ENCODE measurements around the gene CDON. TPM values are rescaled to one million over a fixed set of nuclear protein-coding genes. Genes with fewer than 3 reads are reported as not detected.

The CDON gene
- polyA plus RNA-seq, 2 of the 4 experiments (the other 2 are of a cell fraction), result 1.7 to 5.6 TPM

- no peak for TF ChIP-seq HOXA7 (CRISPR knock-in tag; IDR thresholded peaks at IDR 0.05)
- no peak for TF ChIP-seq RARB (CRISPR knock-in tag; IDR thresholded peaks at IDR 0.05)
- TF ChIP-seq ZFP36 (IDR thresholded peaks at IDR 0.05; ENCODE audit: borderline replicate concordance, partially characterized antibody), result no peak
- no peak for TF ChIP-seq E2F6 (IDR thresholded peaks at IDR 0.05; ENCODE audit: borderline replicate concordance, low read depth)
- no peak for TF ChIP-seq FOSB (CRISPR knock-in tag; IDR thresholded peaks at IDR 0.05)
- no peak for TF ChIP-seq CEBPB (IDR thresholded peaks at IDR 0.05)
- no peak for TF ChIP-seq PHF8 (IDR thresholded peaks at IDR 0.05; ENCODE audit: borderline replicate concordance, low read depth)
- no peak for TF ChIP-seq NR3C1 (IDR thresholded peaks at IDR 0.05)
- no peak for TF ChIP-seq TFCP2L1 (CRISPR knock-in tag; IDR thresholded peaks at IDR 0.05)
- no peak for TF ChIP-seq EHF (CRISPR knock-in tag; IDR thresholded peaks at IDR 0.05)
- no peak for TF ChIP-seq BCL3 (IDR thresholded peaks at IDR 0.05)
- no peak for TF ChIP-seq FOXS1 (CRISPR knock-in tag; IDR thresholded peaks at IDR 0.05)
- no peak for TF ChIP-seq RCOR1 (IDR thresholded peaks at IDR 0.05; ENCODE audit: low read depth, low read length)
- no peak for TF ChIP-seq ELK1 (IDR thresholded peaks at IDR 0.05; ENCODE audit: low read depth, low read length)
- TF ChIP-seq CTCF (IDR thresholded peaks at IDR 0.05), result no peak
- ChIA-PET POLR2A (no interaction called here), CTCF (no interaction called here)
- Histone ChIP-seq H3K4me3 (no peak overlapping the region), H3K27ac (no peak overlapping the region), H3K4me2 (no peak overlapping the region), H3K4me1 (peaks cover 12% of the 10 kb centered on the region), H3K9me3 (no peaks in the 10 kb centered on the region)
- no peak for FAIRE-seq
- WGBS (ENCODE audit: missing lambda C conversion rate), result 87% methylated on average over 8 of the region's 8 CpGs
- ATAC-seq, result no peak
- no peak for DNase-seq (ENCODE audit: low read depth in 1 of 2, low spot score in 1 of 2)
These were observed 53.7 kb downstream of the CDON start for GRCh38 chr11:126008956-126009355.

- FAIRE-seq (no peak), DNase-seq (ENCODE audit: low read depth in 1 of 2, low spot score in 1 of 2) (peak; percentile 15 to 21), ATAC-seq (peak; percentile 56 to 72; a peak in 5 of 6 replicates)
- Histone ChIP-seq H3K4me3 (no peak overlapping the region), H3K4me1 (peaks cover 12% of the 10 kb centered on the region), H3K9me3 (no peaks in the 10 kb centered on the region), H3K4me2 (peak overlapping the region; percentile 50), H3K27ac (no peak overlapping the region)
- ChIA-PET CTCF (no interaction called here), POLR2A (no interaction called here)
- WGBS (ENCODE audit: missing lambda C conversion rate), result 3% methylated on average over 3 of the region's 3 CpGs
- TF ChIP-seq SREBF2 (IDR thresholded peaks at IDR 0.05) (no peak), PHF8 (IDR thresholded peaks at IDR 0.05; ENCODE audit: borderline replicate concordance, low read depth) (no peak), NR3C1 (IDR thresholded peaks at IDR 0.05) (no peak), MAFK (IDR thresholded peaks at IDR 0.05; ENCODE audit: partially characterized antibody) (no peak), HMGXB4 (CRISPR knock-in tag; IDR thresholded peaks at IDR 0.05; ENCODE audit: borderline replicate concordance) (no peak), HOXB5 (CRISPR knock-in tag; IDR thresholded peaks at IDR 0.05) (no peak), TFCP2L1 (CRISPR knock-in tag; IDR thresholded peaks at IDR 0.05) (no peak), ELK1 (IDR thresholded peaks at IDR 0.05; ENCODE audit: low read depth, low read length) (no peak), RNF2 (IDR thresholded peaks at IDR 0.05; ENCODE audit: borderline replicate concordance, low read depth) (no peak), NPAS2 (CRISPR knock-in tag; IDR thresholded peaks at IDR 0.05; ENCODE audit: borderline replicate concordance) (no peak), BHLHE40 (IDR thresholded peaks at IDR 0.05; ENCODE audit: low read depth, low read length) (no peak), HDAC2 (IDR thresholded peaks at IDR 0.05) (no peak), NFE2L2 (conservative IDR thresholded peaks at IDR 0.05; ENCODE audit: low read length) (no peak), CTCF (IDR thresholded peaks at IDR 0.05) (no peak), PBX3 (IDR thresholded peaks at IDR 0.05) (no peak), HOXB13 (CRISPR knock-in tag; IDR thresholded peaks at IDR 0.05; ENCODE audit: low read depth) (no peak)
These were observed 55.4 kb downstream of the CDON start for GRCh38 chr11:126007238-126007637.
